Testis (tissue), 3 donors: ENCODE results near the gene ABCA13. TPM values are rescaled to one million over a fixed set of nuclear protein-coding genes. Genes with fewer than 3 reads are reported as not detected.

ENCODE experiments used
- DNase-seq: peaks from one replicate; pipeline ENCODE4 v3.0.0-alpha.2; 2019
- H3K27ac ChIP-seq, 2 donors: fragments of 200-600 bp; sonication (generic); one replicate each; pipeline ENCODE4 v1.5.1; 2019
- H3K27me3 ChIP-seq: fragments of 200-600 bp; sonication (generic); one replicate; pipeline ENCODE4 v1.5.1; 2019
- H3K36me3 ChIP-seq: fragments of 200-600 bp; sonication (generic); one replicate; pipeline ENCODE4 v1.5.1; 2017; ENCODE audit warnings: low read depth; ENCODE audit errors: missing control alignments
- H3K4me1 ChIP-seq: fragments of 200-600 bp; sonication (generic); one replicate; pipeline ENCODE4 v1.5.1; 2019
- H3K4me3 ChIP-seq, 2 donors: fragments of 200-600 bp; sonication (generic); one replicate each; pipeline ENCODE4 v1.5.1; 2017 to 2019
- H3K9me3 ChIP-seq: fragments of 200-600 bp; sonication (generic); one replicate; pipeline ENCODE4 v1.5.1; 2017
- CTCF ChIP-seq, 3 experiments: fragments of 450-650 bp in 2 of 3; fragments of 200-600 bp in 1 of 3; sonication (generic) in 1 of 3; IDR thresholded peaks; one replicate each; pipeline ENCODE4 v1.5.1; 2016 to 2019; ENCODE audit warnings: antibody characterized with exemption in 3 of 3, mild to moderate bottlenecking in 2 of 3, moderate library complexity in 1 of 3
- POLR2A ChIP-seq: fragments of 450-650 bp; IDR thresholded peaks from one replicate; pipeline ENCODE4 v1.6.1; 2017; ENCODE audit warnings: antibody characterized with exemption, mild to moderate bottlenecking, moderate library complexity
- WGBS, 2 donors: methylation state at CpG; one replicate each; pipeline ENCODE4 v1.1.5; 2018; 5-methylcytosine and 5-hydroxymethylcytosine counted together
- intact Hi-C: fragments of 100-400 bp; cut with DNase I; formaldehyde crosslinking; loops from one replicate; pipeline ENCODE4 v1.15.1; 2023; ENCODE audit warnings: low total_unique reads
- polyA plus RNA-seq: library from polyadenylated mRNA; stranded (reverse); fragments of 350-450 nt; fragmentation: Illumina TruSeq; extraction: RNeasy Lipid Tissue Mini Kit (QIAGEN cat#74804); gene quantifications from one replicate; pipeline ENCODE4 v1.2.3, GENCODE V29; 2014; ENCODE audit warnings: low read depth, low replicate concordance; ENCODE audit not compliant: insufficient read depth
- total RNA-seq, 2 donors: library from RNA; depleted of rRNA; stranded (reverse); fragments of >200 nt; gene quantifications; one replicate each; pipeline ENCODE4 v1.2.3, GENCODE V29; 2016

The ABCA13 gene
- total and polyA plus RNA-seq, 3 donors from 2014 or later = 3.5 to 7.3 (median 4.3) TPM

GRCh38 chr7:48365010-48365409 is 193.8 kb downstream of the ABCA13 start:
- H3K4me3 ChIP-seq = no peak overlapping the region
- DNase-seq = no peak
- TF ChIP-seq POLR2A = no peak
- TF ChIP-seq CTCF (IDR thresholded peaks at IDR 0.05) = no peak
- H3K36me3 ChIP-seq = no peaks in the 10 kb centered on the region
- H3K27ac ChIP-seq = no peak overlapping the region
- WGBS, 2 donors = 73 to 75% methylated on average over 2 of the region's 2 CpGs
- no peaks in the 10 kb centered on the region for H3K9me3 ChIP-seq
- H3K4me1 ChIP-seq = no peaks in the 10 kb centered on the region
- no peaks in the 10 kb centered on the region for H3K27me3 ChIP-seq
- intact Hi-C loops = no loop called here

- intact Hi-C loops = no loop called here
- no peaks in the 10 kb centered on the region for H3K9me3 ChIP-seq
- H3K4me1 ChIP-seq = no peaks in the 10 kb centered on the region
- WGBS, 2 donors = 85 to 87% methylated on average over 4 of the region's 4 CpGs
- H3K27ac ChIP-seq = no peak overlapping the region
- no peak for TF ChIP-seq POLR2A
- TF ChIP-seq CTCF (IDR thresholded peaks at IDR 0.05) = no peak
- H3K4me3 ChIP-seq = no peak overlapping the region
- no peak for DNase-seq
- H3K27me3 ChIP-seq = no peaks in the 10 kb centered on the region
- H3K36me3 ChIP-seq = no peaks in the 10 kb centered on the region
Observed at GRCh38 chr7:48366096-48366495, 194.8 kb downstream of the ABCA13 start.

GRCh38 chr7:48376263-48376662 is 205.0 kb downstream of the ABCA13 start:
- Histone ChIP-seq H3K27me3 (no peaks in the 10 kb centered on the region), H3K4me1 (peaks cover 4% of the 10 kb centered on the region), H3K9me3 (no peaks in the 10 kb centered on the region), H3K4me3 (no peak overlapping the region), H3K27ac (peak overlapping the region in 1 of 2 donors; percentile 25), H3K36me3 (no peaks in the 10 kb centered on the region)
- intact Hi-C loops = no loop called here
- no peak for TF ChIP-seq CTCF (IDR thresholded peaks at IDR 0.05)
- TF ChIP-seq POLR2A = no peak
- peak; percentile 58 for DNase-seq

GRCh38 chr7:48380921-48381320 is 209.7 kb downstream of the ABCA13 start:
- 78 to 80% methylated on average over 1 of the region's 1 CpG for WGBS, 2 donors
- no peak for DNase-seq
- Histone ChIP-seq H3K27me3 (no peaks in the 10 kb centered on the region), H3K9me3 (no peaks in the 10 kb centered on the region), H3K36me3 (no peaks in the 10 kb centered on the region), H3K4me1 (peaks cover 4% of the 10 kb centered on the region), H3K27ac (no peak overlapping the region), H3K4me3 (no peak overlapping the region)
- TF ChIP-seq POLR2A (no peak), CTCF (IDR thresholded peaks at IDR 0.05) (no peak)
- intact Hi-C loops = no loop called here

GRCh38 chr7:48381571-48381970 is 210.3 kb downstream of the ABCA13 start:
- Histone ChIP-seq H3K4me3 (no peak overlapping the region), H3K4me1 (peaks cover 4% of the 10 kb centered on the region), H3K27ac (no peak overlapping the region), H3K27me3 (no peaks in the 10 kb centered on the region), H3K36me3 (no peaks in the 10 kb centered on the region), H3K9me3 (no peaks in the 10 kb centered on the region)
- 89 to 91% methylated on average over 8 of the region's 8 CpGs for WGBS, 2 donors
- intact Hi-C loops = no loop called here
- no peak for TF ChIP-seq POLR2A
- no peak for TF ChIP-seq CTCF (IDR thresholded peaks at IDR 0.05)
- no peak for DNase-seq
